WTC11 (cell line): ENCODE data around the gene VIT. TPM values are rescaled to one million over a fixed set of nuclear protein-coding genes. Genes with fewer than 3 reads are reported as not detected.

ENCODE experiments used
- ATAC-seq: fragments of 200-7000 bp; cut with Tn5 transposase; 2 replicates; pipeline ENCODE4 v1.10.0; 2021; ENCODE audit warnings: mild to moderate bottlenecking, moderate library complexity
- CTCF ChIA-PET: fragments of 300-600 bp; sonication (Branson Sonifier 250); formaldehyde crosslinking; loops from one replicate; lab custom pipeline; 2021; ENCODE audit warnings: antibody characterized with exemption; lab: Charles Lee
- POLR2A ChIA-PET: fragments of 350-600 bp; sonication (Branson Sonifier 250); formaldehyde crosslinking; loops from one replicate; lab custom pipeline; 2021; ENCODE audit warnings: antibody characterized with exemption; lab: Charles Lee
- DNase-seq: peaks from one replicate; pipeline ENCODE4 v3.0.0; 2021; ENCODE audit warnings: low spot score
- H3K27ac Mint-ChIP-seq: 2 replicates; pipeline ENCODE4 v1.8.0; 2021; ENCODE audit warnings: mixed read lengths
- H3K27me3 Mint-ChIP-seq: 2 replicates; pipeline ENCODE4 v1.8.0; 2021; ENCODE audit warnings: low read depth, mild to moderate bottlenecking, moderate library complexity, mixed read lengths
- H3K36me3 Mint-ChIP-seq: 2 replicates; pipeline ENCODE4 v1.8.0; 2021; ENCODE audit warnings: mixed read lengths
- H3K4me1 Mint-ChIP-seq: 2 replicates; pipeline ENCODE4 v1.8.0; 2022; ENCODE audit warnings: mixed read lengths
- H3K4me3 Mint-ChIP-seq: 2 replicates; pipeline ENCODE4 v1.8.0; 2021; ENCODE audit warnings: mild to moderate bottlenecking, moderate library complexity, mixed read lengths
- H3K9me3 Mint-ChIP-seq: 2 replicates; pipeline ENCODE4 v1.8.0; 2021; ENCODE audit warnings: mixed read lengths
- ETV6 ChIP-seq: sonication (generic); formaldehyde crosslinking; IDR thresholded peaks from 2 replicates; pipeline ENCODE4 v1.8.1; 2022; ENCODE audit warnings: mild to moderate bottlenecking, missing genetic modification reagents
- FOXJ3 ChIP-seq: sonication (generic); formaldehyde crosslinking; IDR thresholded peaks from 2 replicates; pipeline ENCODE4 v1.9.0; 2021; ENCODE audit warnings: missing genetic modification reagents, mild to moderate bottlenecking, borderline replicate concordance
- NFATC4 ChIP-seq: fragments of 250-450 bp; sonication (Bioruptor Pico); IDR thresholded peaks from 2 replicates; pipeline ENCODE4 v1.9.0; 2021; ENCODE audit warnings: mild to moderate bottlenecking
- NFYB ChIP-seq: sonication (generic); formaldehyde crosslinking; conservative IDR thresholded peaks from 2 replicates; pipeline ENCODE4 v1.8.0; 2022; ENCODE audit warnings: low read depth, missing genetic modification reagents
- TCF7 ChIP-seq: sonication (generic); formaldehyde crosslinking; IDR thresholded peaks from 2 replicates; pipeline ENCODE4 v1.8.0; 2022; ENCODE audit warnings: mild to moderate bottlenecking, low read depth, missing genetic modification reagents, moderate library complexity
- TEAD1 ChIP-seq: sonication (generic); formaldehyde crosslinking; IDR thresholded peaks from 2 replicates; pipeline ENCODE4 v1.8.0; 2022; ENCODE audit warnings: mild to moderate bottlenecking, missing genetic modification reagents
- ZNF121 ChIP-seq: sonication (generic); formaldehyde crosslinking; IDR thresholded peaks from 2 replicates; pipeline ENCODE4 v1.8.0; 2023; ENCODE audit warnings: missing genetic modification reagents
- ZNF317 ChIP-seq: sonication (generic); formaldehyde crosslinking; IDR thresholded peaks from 2 replicates; pipeline ENCODE4 v1.8.1; 2023; ENCODE audit warnings: low read depth, mild to moderate bottlenecking, moderate library complexity, missing genetic modification reagents, borderline replicate concordance
- ZNF396 ChIP-seq: fragments of 250-450 bp; sonication (Bioruptor Pico); IDR thresholded peaks from 2 replicates; pipeline ENCODE4 v1.8.0; 2021; ENCODE audit warnings: mild to moderate bottlenecking, moderate library complexity, borderline replicate concordance
- ZNF416 ChIP-seq: fragments of 250-450 bp; sonication (Bioruptor Pico); IDR thresholded peaks from 2 replicates; pipeline ENCODE4 v1.9.0; 2021; ENCODE audit warnings: mild to moderate bottlenecking, inconsistent platforms
- total RNA-seq: library from RNA; stranded (reverse); gene quantifications from 3 replicates; pipeline ENCODE4 v1.2.3, GENCODE V29; 2021
- TF ChIP-seq, protein P1 (sequence below): fragments of 250-450 bp; sonication (Bioruptor Pico); IDR thresholded peaks from 2 replicates; pipeline ENCODE4 v1.9.0; 2021; ENCODE audit warnings: mild to moderate bottlenecking, borderline replicate concordance
- TF ChIP-seq, protein P2 (sequence below): fragments of 250-450 bp; sonication (Bioruptor Pico); IDR thresholded peaks from 2 replicates; pipeline ENCODE4 v2.1.2; 2022; ENCODE audit warnings: mild to moderate bottlenecking, moderate library complexity
- TF ChIP-seq, protein P3 (sequence below): sonication (generic); formaldehyde crosslinking; IDR thresholded peaks from 2 replicates; pipeline ENCODE4 v1.8.0; 2022; ENCODE audit warnings: mild to moderate bottlenecking, missing genetic modification reagents
- TF ChIP-seq, protein P4 (sequence below): sonication (generic); formaldehyde crosslinking; IDR thresholded peaks from 2 replicates; pipeline ENCODE4 v1.8.0; 2023; ENCODE audit warnings: missing genetic modification reagents
- TF ChIP-seq, protein P5 (sequence below): sonication (generic); formaldehyde crosslinking; IDR thresholded peaks from 2 replicates; pipeline ENCODE4 v1.8.1; 2022; ENCODE audit warnings: low read depth, mild to moderate bottlenecking, moderate library complexity, missing genetic modification reagents, borderline replicate concordance

VIT gene
- total RNA-seq, 1 experiment from 2014 or later, result 0.46 TPM

DNA sequence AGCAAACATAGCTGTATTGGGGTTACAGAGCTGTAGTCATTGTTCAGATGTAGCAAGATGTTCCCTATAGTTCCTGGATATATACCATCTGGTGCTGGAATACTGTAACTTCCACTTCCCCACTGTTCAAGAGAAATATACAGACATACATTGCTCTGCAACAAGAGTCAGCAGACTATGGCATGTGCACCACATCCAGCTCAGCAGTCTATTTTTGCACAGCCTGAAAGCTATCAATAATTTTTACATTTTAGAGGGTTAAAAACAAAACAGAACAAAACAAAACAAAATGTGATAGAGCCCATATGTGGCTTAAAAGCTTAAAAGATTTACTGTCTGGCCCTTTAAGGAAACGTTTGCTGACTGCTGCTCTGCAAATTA is 31.8 kb upstream of the VIT start (continued):
- TF ChIP-seq, protein P1, sequence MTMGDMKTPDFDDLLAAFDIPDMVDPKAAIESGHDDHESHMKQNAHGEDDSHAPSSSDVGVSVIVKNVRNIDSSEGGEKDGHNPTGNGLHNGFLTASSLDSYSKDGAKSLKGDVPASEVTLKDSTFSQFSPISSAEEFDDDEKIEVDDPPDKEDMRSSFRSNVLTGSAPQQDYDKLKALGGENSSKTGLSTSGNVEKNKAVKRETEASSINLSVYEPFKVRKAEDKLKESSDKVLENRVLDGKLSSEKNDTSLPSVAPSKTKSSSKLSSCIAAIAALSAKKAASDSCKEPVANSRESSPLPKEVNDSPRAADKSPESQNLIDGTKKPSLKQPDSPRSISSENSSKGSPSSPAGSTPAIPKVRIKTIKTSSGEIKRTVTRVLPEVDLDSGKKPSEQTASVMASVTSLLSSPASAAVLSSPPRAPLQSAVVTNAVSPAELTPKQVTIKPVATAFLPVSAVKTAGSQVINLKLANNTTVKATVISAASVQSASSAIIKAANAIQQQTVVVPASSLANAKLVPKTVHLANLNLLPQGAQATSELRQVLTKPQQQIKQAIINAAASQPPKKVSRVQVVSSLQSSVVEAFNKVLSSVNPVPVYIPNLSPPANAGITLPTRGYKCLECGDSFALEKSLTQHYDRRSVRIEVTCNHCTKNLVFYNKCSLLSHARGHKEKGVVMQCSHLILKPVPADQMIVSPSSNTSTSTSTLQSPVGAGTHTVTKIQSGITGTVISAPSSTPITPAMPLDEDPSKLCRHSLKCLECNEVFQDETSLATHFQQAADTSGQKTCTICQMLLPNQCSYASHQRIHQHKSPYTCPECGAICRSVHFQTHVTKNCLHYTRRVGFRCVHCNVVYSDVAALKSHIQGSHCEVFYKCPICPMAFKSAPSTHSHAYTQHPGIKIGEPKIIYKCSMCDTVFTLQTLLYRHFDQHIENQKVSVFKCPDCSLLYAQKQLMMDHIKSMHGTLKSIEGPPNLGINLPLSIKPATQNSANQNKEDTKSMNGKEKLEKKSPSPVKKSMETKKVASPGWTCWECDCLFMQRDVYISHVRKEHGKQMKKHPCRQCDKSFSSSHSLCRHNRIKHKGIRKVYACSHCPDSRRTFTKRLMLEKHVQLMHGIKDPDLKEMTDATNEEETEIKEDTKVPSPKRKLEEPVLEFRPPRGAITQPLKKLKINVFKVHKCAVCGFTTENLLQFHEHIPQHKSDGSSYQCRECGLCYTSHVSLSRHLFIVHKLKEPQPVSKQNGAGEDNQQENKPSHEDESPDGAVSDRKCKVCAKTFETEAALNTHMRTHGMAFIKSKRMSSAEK (CRISPR knock-in tag), result no peak

DNA sequence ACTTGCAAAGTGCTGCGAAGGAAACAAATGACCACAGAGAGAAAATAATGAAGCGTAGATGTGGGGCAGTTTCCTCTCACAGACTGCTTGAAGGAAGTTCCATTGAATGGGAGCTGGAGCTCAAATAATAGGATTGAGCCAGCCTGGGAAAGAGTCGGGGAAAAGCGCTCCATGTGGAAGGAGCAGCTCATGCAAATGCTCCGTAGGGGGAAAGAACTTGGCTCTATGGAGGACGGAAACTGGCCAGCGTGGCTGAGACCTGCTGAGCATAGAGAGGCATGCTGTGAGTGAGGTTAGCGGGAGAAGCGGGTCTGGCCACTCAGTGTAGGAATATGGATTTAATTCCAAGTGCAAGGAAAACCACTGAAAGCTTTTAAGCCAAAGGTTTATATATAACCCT is 28.6 kb upstream of the VIT start:
- DNase-seq, result peak; percentile 51
- no peaks in the 10 kb centered on the region for H3K27me3 Mint-ChIP-seq
- H3K9me3 Mint-ChIP-seq, result no peaks in the 10 kb centered on the region
- POLR2A ChIA-PET, result no interaction called here
- TF ChIP-seq ZNF396 (CRISPR knock-in tag), result no peak
- TF ChIP-seq ETV6, result peak; percentile 43; the same call in 1 of the 2 replicates
- TF ChIP-seq, protein P2, sequence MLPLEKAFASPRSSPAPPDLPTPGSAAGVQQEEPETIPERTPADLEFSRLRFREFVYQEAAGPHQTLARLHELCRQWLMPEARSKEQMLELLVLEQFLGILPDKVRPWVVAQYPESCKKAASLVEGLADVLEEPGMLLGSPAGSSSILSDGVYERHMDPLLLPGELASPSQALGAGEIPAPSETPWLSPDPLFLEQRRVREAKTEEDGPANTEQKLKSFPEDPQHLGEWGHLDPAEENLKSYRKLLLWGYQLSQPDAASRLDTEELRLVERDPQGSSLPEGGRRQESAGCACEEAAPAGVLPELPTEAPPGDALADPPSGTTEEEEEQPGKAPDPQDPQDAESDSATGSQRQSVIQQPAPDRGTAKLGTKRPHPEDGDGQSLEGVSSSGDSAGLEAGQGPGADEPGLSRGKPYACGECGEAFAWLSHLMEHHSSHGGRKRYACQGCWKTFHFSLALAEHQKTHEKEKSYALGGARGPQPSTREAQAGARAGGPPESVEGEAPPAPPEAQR (CRISPR knock-in tag), result 0 out of 2 replicates have a peak, but pooled peaks have one; percentile 7
- TF ChIP-seq, all 79 proteins: peak for 2
- ATAC-seq, result peak; percentile 80
- Mint-ChIP-seq H3K4me3 (no peak overlapping the region), H3K36me3 (no peaks in the 10 kb centered on the region), H3K27ac (peak overlapping the region; percentile 0), H3K4me1 (peaks cover 26% of the 10 kb centered on the region)
- CTCF ChIA-PET, result interaction anchor here (0.7 to 2.6 kb wide), 8 partner anchors 35 to 315 kb away, joined by 3 to 13 read pairs (median 4); no protein-coding TSS in a partner anchor

DNA sequence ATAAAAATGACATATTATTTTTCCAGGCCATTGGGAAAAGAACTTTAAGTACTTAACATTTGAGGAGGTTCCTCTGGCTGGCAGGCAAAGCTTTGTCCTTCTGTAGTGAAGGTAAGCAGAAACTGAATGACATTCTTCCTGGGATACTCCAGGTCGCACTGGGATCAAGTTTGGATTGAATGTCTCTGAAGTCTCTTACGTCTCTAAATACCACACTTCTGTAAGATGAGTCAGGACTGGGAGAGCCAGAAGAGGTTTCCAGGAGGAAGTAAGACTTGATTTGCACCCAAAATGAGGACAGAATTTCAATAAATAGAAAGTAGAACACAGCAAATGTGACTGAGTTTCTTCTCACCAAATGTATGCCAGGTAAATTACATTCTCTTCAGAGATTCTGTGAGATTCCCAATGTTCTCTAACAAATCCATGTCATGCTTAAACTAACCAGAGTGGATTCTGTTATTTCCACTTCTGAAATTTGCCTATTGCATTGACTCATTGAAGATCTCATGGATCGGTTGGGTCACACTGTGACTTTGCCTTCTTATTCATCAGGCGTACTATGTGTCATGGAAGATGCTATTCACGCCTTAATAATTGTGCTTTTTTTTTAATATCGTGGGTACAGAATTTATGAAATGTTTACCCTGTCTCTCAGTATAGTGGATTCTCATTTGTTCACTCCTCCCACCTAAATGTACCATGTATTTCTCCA is 25.5 kb upstream of the VIT start:
- no peak overlapping the region for H3K27ac Mint-ChIP-seq
- H3K4me3 Mint-ChIP-seq, result no peak overlapping the region
- POLR2A ChIA-PET, result no interaction called here
- H3K4me1 Mint-ChIP-seq, result peaks cover 32% of the 10 kb centered on the region
- H3K36me3 Mint-ChIP-seq, result no peaks in the 10 kb centered on the region
- no peak for TF ChIP-seq ZNF121 (CRISPR knock-in tag)
- no peak for TF ChIP-seq ZNF416 (CRISPR knock-in tag)
- TF ChIP-seq, protein P3, sequence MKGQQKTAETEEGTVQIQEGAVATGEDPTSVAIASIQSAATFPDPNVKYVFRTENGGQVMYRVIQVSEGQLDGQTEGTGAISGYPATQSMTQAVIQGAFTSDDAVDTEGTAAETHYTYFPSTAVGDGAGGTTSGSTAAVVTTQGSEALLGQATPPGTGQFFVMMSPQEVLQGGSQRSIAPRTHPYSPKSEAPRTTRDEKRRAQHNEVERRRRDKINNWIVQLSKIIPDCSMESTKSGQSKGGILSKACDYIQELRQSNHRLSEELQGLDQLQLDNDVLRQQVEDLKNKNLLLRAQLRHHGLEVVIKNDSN (CRISPR knock-in tag), result no peak
- TF ChIP-seq TEAD1, result no peak
- no peak for TF ChIP-seq TCF7 (CRISPR knock-in tag)
- TF ChIP-seq ZNF317 (CRISPR knock-in tag), result no peak
- no peak for TF ChIP-seq FOXJ3 (CRISPR knock-in tag)
- TF ChIP-seq NFYB (CRISPR knock-in tag), result no peak
- TF ChIP-seq NFATC4, result no peak
- TF ChIP-seq, protein P4, sequence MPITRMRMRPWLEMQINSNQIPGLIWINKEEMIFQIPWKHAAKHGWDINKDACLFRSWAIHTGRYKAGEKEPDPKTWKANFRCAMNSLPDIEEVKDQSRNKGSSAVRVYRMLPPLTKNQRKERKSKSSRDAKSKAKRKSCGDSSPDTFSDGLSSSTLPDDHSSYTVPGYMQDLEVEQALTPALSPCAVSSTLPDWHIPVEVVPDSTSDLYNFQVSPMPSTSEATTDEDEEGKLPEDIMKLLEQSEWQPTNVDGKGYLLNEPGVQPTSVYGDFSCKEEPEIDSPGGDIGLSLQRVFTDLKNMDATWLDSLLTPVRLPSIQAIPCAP (CRISPR knock-in tag), result no peak
- TF ChIP-seq, protein P5, sequence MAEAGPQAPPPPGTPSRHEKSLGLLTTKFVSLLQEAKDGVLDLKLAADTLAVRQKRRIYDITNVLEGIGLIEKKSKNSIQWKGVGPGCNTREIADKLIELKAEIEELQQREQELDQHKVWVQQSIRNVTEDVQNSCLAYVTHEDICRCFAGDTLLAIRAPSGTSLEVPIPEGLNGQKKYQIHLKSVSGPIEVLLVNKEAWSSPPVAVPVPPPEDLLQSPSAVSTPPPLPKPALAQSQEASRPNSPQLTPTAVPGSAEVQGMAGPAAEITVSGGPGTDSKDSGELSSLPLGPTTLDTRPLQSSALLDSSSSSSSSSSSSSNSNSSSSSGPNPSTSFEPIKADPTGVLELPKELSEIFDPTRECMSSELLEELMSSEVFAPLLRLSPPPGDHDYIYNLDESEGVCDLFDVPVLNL (CRISPR knock-in tag), result no peak
- no peaks in the 10 kb centered on the region for H3K27me3 Mint-ChIP-seq
- DNase-seq (no peak), ATAC-seq (no peak)
- CTCF ChIA-PET, result interaction anchor here (1.5 kb wide), 1 partner anchor 121 kb away, joined by 5 read pairs; no protein-coding TSS in a partner anchor
- no peaks in the 10 kb centered on the region for H3K9me3 Mint-ChIP-seq
